ENCODE data around the gene TNRC6B.
A peak's percentile ranks its signal among the peaks of the same experiment; 100 is the strongest.
"Not testable (repeated sequence)": the region's sequence is repeated elsewhere in the genome, so short reads cannot be mapped to it uniquely, and the experiment has no call there.

The TNRC6B gene

GRCh38 chr22:40177738-40178416 is at the start of gene TNRC6B:
Gene TNRC6B (plus strand): TSS chr22:40177925. CDS start chr22:40178136, 211 bp downstream.
- DNase-seq = peak; percentile 52

GRCh38 chr22:40128989-40129388 is 48.7 kb upstream of the TNRC6B start:
- no peak for DNase-seq

- no peak for DNase-seq
These were observed 40.6 kb upstream of the TNRC6B start for GRCh38 chr22:40137132-40137531.

- no peak for DNase-seq
These were observed 38.9 kb upstream of the TNRC6B start for GRCh38 chr22:40138866-40139265.

- DNase-seq = no peak
These were observed 30.1 kb upstream of the TNRC6B start for GRCh38 chr22:40147388-40148176.

GRCh38 chr22:40153192-40153591 is 24.5 kb upstream of the TNRC6B start:
- DNase-seq = no peak

GRCh38 chr22:40153705-40154104 is 24.0 kb upstream of the TNRC6B start:
- DNase-seq = no peak

- DNase-seq = no peak
These were observed 21.7 kb upstream of the TNRC6B start for GRCh38 chr22:40156001-40156516.

GRCh38 chr22:40156682-40157081 is 21.0 kb upstream of the TNRC6B start:
- DNase-seq = not testable (repeated sequence)

GRCh38 chr22:40157330-40157945 is 20.3 kb upstream of the TNRC6B start:
- no peak for DNase-seq

GRCh38 chr22:40161194-40161593 is 16.5 kb upstream of the TNRC6B start:
- no peak for DNase-seq

GRCh38 chr22:40165537-40165936 is 12.2 kb upstream of the TNRC6B start:
- not testable (repeated sequence) for DNase-seq

GRCh38 chr22:40175611-40176244 is 2.0 kb upstream of the TNRC6B start:
- DNase-seq = no peak

GRCh38 chr22:40176921-40177737 is 596 bp upstream of the TNRC6B start:
- peak; percentile 60 for DNase-seq

- no peak for DNase-seq
These were observed 988 bp downstream of the TNRC6B start for GRCh38 chr22:40178417-40179409.

GRCh38 chr22:40179526-40179925 is 1.8 kb downstream of the TNRC6B start:
- DNase-seq = no peak

- DNase-seq = no peak
These were observed 2.7 kb downstream of the TNRC6B start for GRCh38 chr22:40180403-40180802.

- no peak for DNase-seq
These were observed 3.6 kb downstream of the TNRC6B start for GRCh38 chr22:40181323-40181722.

- DNase-seq = no peak
These were observed 4.6 kb downstream of the TNRC6B start for GRCh38 chr22:40182231-40182835.

GRCh38 chr22:40183029-40183581 is 5.4 kb downstream of the TNRC6B start:
- no peak for DNase-seq
